IMR-90 (cell line): ENCODE data around the gene CAMTA1. TPM values are rescaled to one million over a fixed set of nuclear protein-coding genes. Genes with fewer than 3 reads are reported as not detected.

ENCODE experiments used
- ATAC-seq: fragments of 200-7000 bp; cut with Tn5 transposase; 2 replicates; pipeline ENCODE4 v1.9.1; 2020; ENCODE audit warnings: low read depth, mild to moderate bottlenecking, moderate library complexity
- BruUV-seq: library from RNA; stranded (reverse); fragments of 400-500 nt; replicated peaks from 2 replicates; lab custom pipeline; 2021; lab: Mats Ljungman, UMichigan
- CTCF ChIA-PET: fragments of 300-600 bp; formaldehyde crosslinking; extraction: SDS; loops from one replicate; lab custom pipeline; 2021; ENCODE audit warnings: antibody characterized with exemption; lab: Yijun Ruan, JAX
- POLR2A ChIA-PET: fragments of 300-600 bp; sonication (Branson Sonifier 250); formaldehyde crosslinking; loops from one replicate; lab custom pipeline; 2022; ENCODE audit warnings: antibody characterized with exemption; ENCODE audit not compliant: unreplicated experiment; lab: Charles Lee
- DNase-seq: peaks from one replicate; pipeline ENCODE4 v3.0.0; 2013
- H2AFZ ChIP-seq: replicated peaks from 2 replicates; pipeline ENCODE3; 2013; ENCODE audit warnings: low read length, mild to moderate bottlenecking; ENCODE audit not compliant: poor library complexity
- H2AK5ac ChIP-seq: 2 replicates; pipeline ENCODE4 v1.6.1; 2013; ENCODE audit warnings: low read depth, low read length, inconsistent platforms
- H2AK9ac ChIP-seq: replicated peaks from 2 replicates; pipeline ENCODE3; 2013; ENCODE audit warnings: mild to moderate bottlenecking, low read depth, low read length, moderate library complexity; ENCODE audit not compliant: poor library complexity
- H2BK120ac ChIP-seq: 2 replicates; pipeline ENCODE4 v1.6.1; 2013; ENCODE audit warnings: low read depth, low read length, inconsistent platforms
- H2BK15ac ChIP-seq: 3 replicates; pipeline ENCODE4 v1.6.1; 2013; ENCODE audit warnings: low read depth, low read length, inconsistent platforms
- H2BK20ac ChIP-seq: 2 replicates; pipeline ENCODE4 v1.6.1; 2013; ENCODE audit warnings: low read depth, mild to moderate bottlenecking, inconsistent platforms, low read length, moderate library complexity
- H2BK5ac ChIP-seq: 2 replicates; pipeline ENCODE4 v1.6.1; 2013; ENCODE audit warnings: mild to moderate bottlenecking, low read depth, low read length, inconsistent platforms; ENCODE audit not compliant: poor library complexity, severe bottlenecking
- H3K14ac ChIP-seq: replicated peaks from 2 replicates; pipeline ENCODE4 v1.6.1; 2013; ENCODE audit warnings: low read depth, low read length, inconsistent platforms
- H3K18ac ChIP-seq: 2 replicates; pipeline ENCODE4 v1.6.1; 2013; ENCODE audit warnings: low read depth, low read length, control low read depth
- H3K23ac ChIP-seq: 2 replicates; pipeline ENCODE4 v1.6.1; 2013; ENCODE audit warnings: low read depth, low read length, inconsistent platforms
- H3K27ac ChIP-seq: 2 replicates; pipeline ENCODE4 v1.5.1; 2013; ENCODE audit warnings: mild to moderate bottlenecking, control low read depth, low read length; ENCODE audit not compliant: insufficient read depth
- H3K27me3 ChIP-seq: 2 replicates; pipeline ENCODE4 v1.6.1; 2013; ENCODE audit warnings: low read length; ENCODE audit not compliant: control insufficient read depth, insufficient read depth
- H3K36me3 ChIP-seq: 2 replicates; pipeline ENCODE4 v1.6.1; 2013; ENCODE audit warnings: low read length, mixed read lengths; ENCODE audit not compliant: control insufficient read depth, insufficient read depth
- H3K4ac ChIP-seq: 2 replicates; pipeline ENCODE4 v1.6.1; 2013; ENCODE audit warnings: low read depth, low read length, inconsistent platforms
- H3K4me1 ChIP-seq: 2 replicates; pipeline ENCODE4 v1.6.1; 2013; ENCODE audit warnings: low read length, mixed read lengths; ENCODE audit not compliant: control insufficient read depth, insufficient read depth
- H3K4me2 ChIP-seq: 2 replicates; pipeline ENCODE4 v1.6.1; 2013; ENCODE audit warnings: low read depth, mild to moderate bottlenecking, control low read depth, low read length, moderate library complexity
- H3K4me3 ChIP-seq: 2 replicates; pipeline ENCODE4 v1.5.1; 2013; ENCODE audit warnings: low read depth, mild to moderate bottlenecking, control low read depth, low read length, moderate library complexity; ENCODE audit not compliant: insufficient read depth
- H3K56ac ChIP-seq: 2 replicates; pipeline ENCODE4 v1.6.1; 2013; ENCODE audit warnings: low read length, inconsistent platforms; ENCODE audit not compliant: insufficient read depth; ENCODE audit errors: extremely low read depth
- H3K79me1 ChIP-seq, 2 experiments: 2 replicates each; pipeline ENCODE4 v1.6.1; 2013; ENCODE audit warnings: low read length in 2 of 2, inconsistent platforms in 1 of 2, low read depth in 1 of 2
- H3K9ac ChIP-seq: 2 replicates; pipeline ENCODE4 v1.6.1; 2013; ENCODE audit warnings: low read depth, low read length, control low read depth
- H3K9me1 ChIP-seq: 2 replicates; pipeline ENCODE4 v1.6.1; 2013; ENCODE audit warnings: low read length, inconsistent platforms; ENCODE audit not compliant: insufficient read depth
- H3K9me3 ChIP-seq: 2 replicates; pipeline ENCODE4 v1.6.1; 2013; ENCODE audit warnings: low read length; ENCODE audit not compliant: control insufficient read depth, insufficient read depth
- H4K20me1 ChIP-seq: 2 replicates; pipeline ENCODE4 v1.6.1; 2013; ENCODE audit warnings: low read length, inconsistent platforms; ENCODE audit not compliant: insufficient read depth
- H4K5ac ChIP-seq: 2 replicates; pipeline ENCODE4 v1.6.1; 2013; ENCODE audit warnings: mild to moderate bottlenecking, low read depth, low read length, control low read depth
- H4K8ac ChIP-seq, 2 experiments: 2 replicates each; pipeline ENCODE4 v1.6.1; 2013; ENCODE audit warnings: low read depth in 2 of 2, low read length in 2 of 2, control low read depth in 1 of 2, inconsistent platforms in 1 of 2
- H4K91ac ChIP-seq: 2 replicates; pipeline ENCODE4 v1.6.1; 2013; ENCODE audit warnings: low read depth, low read length, inconsistent platforms; ENCODE audit not compliant: insufficient read depth
- CEBPB ChIP-seq: IDR thresholded peaks from 2 replicates; pipeline ENCODE4 v1.6.1; 2012; ENCODE audit warnings: low read depth, low read length, improper control_type of control experiment
- CHD1 ChIP-seq: IDR thresholded peaks from 2 replicates; pipeline ENCODE4 v1.6.1; 2012; ENCODE audit warnings: low read depth, low read length, improper control_type of control experiment
- FOS ChIP-seq: fragments of 150-350 bp; IDR thresholded peaks from 2 replicates; pipeline ENCODE4 v1.6.1; 2016; ENCODE audit warnings: low read depth, low read length
- MAZ ChIP-seq: IDR thresholded peaks from 2 replicates; pipeline ENCODE4 v1.6.1; 2012; ENCODE audit warnings: low read depth, mild to moderate bottlenecking, low read length, improper control_type of control experiment, moderate library complexity, borderline replicate concordance
- NFE2L2 ChIP-seq: fragments of 150-350 bp; IDR thresholded peaks from 2 replicates; pipeline ENCODE4 v1.6.1; 2016; ENCODE audit warnings: low read depth, mild to moderate bottlenecking, low read length
- POLR2A ChIP-seq: IDR thresholded peaks from 2 replicates; pipeline ENCODE4 v1.6.1; 2012; ENCODE audit warnings: mild to moderate bottlenecking, low read depth, low read length
- RAD21 ChIP-seq: IDR thresholded peaks from 2 replicates; pipeline ENCODE4 v1.6.1; 2012; ENCODE audit warnings: low read length, improper control_type of control experiment
- SMC3 ChIP-seq: fragments of 150-350 bp; IDR thresholded peaks from 2 replicates; pipeline ENCODE4 v1.6.1; 2016; ENCODE audit warnings: low read depth, mild to moderate bottlenecking, antibody characterized with exemption, low read length, moderate library complexity
- WGBS, 2 experiments: methylation state at CpG; one replicate each; pipeline versions ENCODE4 v1.1.5 to v1.1.7; 2013; ENCODE audit warnings: missing lambda C conversion rate in 2 of 2; ENCODE audit not compliant: insufficient read length in 1 of 2; ENCODE audit errors: extremely low coverage in 2 of 2; 5-methylcytosine and 5-hydroxymethylcytosine counted together
- dilution Hi-C: fragments of 300-500 bp; cut with HindIII; formaldehyde crosslinking; loops from one replicate; pipeline ENCODE4 v1.14.3; 2018; ENCODE audit warnings: low sequenced_read_pairs; ENCODE audit not compliant: unreplicated experiment
- in situ Hi-C: fragments of 300-500 bp; cut with MboI; formaldehyde crosslinking; loops from 3 replicates; pipeline ENCODE4 v1.14.3; 2019; ENCODE audit warnings: low sequenced_read_pairs, inconsistent platforms, mixed read lengths
- intact Hi-C: fragments of 100-400 bp; cut with micrococcal nuclease; formaldehyde crosslinking; loops from 2 replicates; pipeline ENCODE4 v1.10.0; 2022
- polyA plus RNA-seq, 3 experiments: library from polyadenylated mRNA; depleted of rRNA; stranded (reverse); fragments of >200 nt; gene quantifications; 2 replicates each; pipeline ENCODE4 v1.2.3, GENCODE V29; 2012; ENCODE audit warnings: low replicate concordance in 1 of 3
- total RNA-seq: library from RNA; depleted of rRNA; stranded (reverse); fragments of >200 nt; gene quantifications from 2 replicates; pipeline ENCODE4 v1.2.3, GENCODE V29; 2012
- TF ChIP-seq, protein P1 (sequence below): conservative IDR thresholded peaks from 2 replicates; pipeline ENCODE4 v1.5.1; 2012; ENCODE audit warnings: mild to moderate bottlenecking, low read depth, low read length, improper control_type of control experiment
- TF ChIP-seq, protein P2 (sequence below): fragments of 150-350 bp; IDR thresholded peaks from 2 replicates; pipeline ENCODE4 v1.6.1; 2016; ENCODE audit warnings: low read depth, mild to moderate bottlenecking, low read length, moderate library complexity, borderline replicate concordance
- TF ChIP-seq, protein P3 (sequence below): fragments of 150-350 bp; IDR thresholded peaks from 2 replicates; pipeline ENCODE4 v1.6.1; 2017; ENCODE audit warnings: mild to moderate bottlenecking, antibody characterized with exemption, low read length, low read depth

The CAMTA1 gene
- total and polyA plus RNA-seq, 2 of the 4 experiments (the other 2 are of a cell fraction) = 35.5 to 74.3 TPM

DNA sequence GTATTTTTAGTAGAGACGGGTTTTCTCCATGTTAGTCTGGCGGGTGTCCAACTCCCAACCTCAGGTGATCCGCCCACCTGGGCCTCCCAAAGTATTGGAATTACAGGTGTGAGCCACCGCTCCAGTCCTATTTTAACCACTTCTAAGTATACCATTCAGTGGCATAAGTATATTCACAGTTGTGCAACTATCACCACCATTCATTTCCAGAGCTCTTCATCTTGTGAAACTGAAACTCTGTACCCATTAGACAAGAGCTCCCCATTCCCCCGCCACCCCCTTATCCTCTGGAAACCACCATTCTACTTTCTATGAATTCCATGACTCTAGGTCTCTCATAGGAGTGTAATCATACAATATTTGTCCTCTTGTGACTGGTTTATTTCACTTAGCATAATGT, 40.2 kb upstream of the CAMTA1 start:
- in situ Hi-C loops (no loop called here), intact Hi-C loops (no loop called here), dilution Hi-C loops (no loop called here)
- H3K4me1 ChIP-seq = peaks cover 8% of the 10 kb centered on the region
- H4K8ac ChIP-seq = no peak overlapping the region
- H2BK20ac ChIP-seq = no peak overlapping the region
- no peaks in the 10 kb centered on the region for H3K36me3 ChIP-seq
- ATAC-seq = no peak
- peaks cover 10% of the 10 kb centered on the region for H3K9me1 ChIP-seq
- H2AK9ac ChIP-seq = no peak overlapping the region
- H3K18ac ChIP-seq = no peak overlapping the region
- no peak overlapping the region for H4K5ac ChIP-seq
- H3K56ac ChIP-seq = no peak overlapping the region
- H2BK5ac ChIP-seq = no peak overlapping the region
- no peaks in the 10 kb centered on the region for H4K20me1 ChIP-seq
- peaks cover 3% of the 10 kb centered on the region; the same call in 1 of the 2 replicates for H3K9me3 ChIP-seq
- no peak overlapping the region for H3K14ac ChIP-seq
- no peak overlapping the region for H3K4ac ChIP-seq
- ChIA-PET POLR2A (no interaction called here), CTCF (no interaction called here)
- H2AK5ac ChIP-seq = no peak overlapping the region
- DNase-seq = no peak
- H4K91ac ChIP-seq = no peak overlapping the region
- peaks cover 0 to 2% of the 10 kb centered on the region in 2 experiments; a peak in 1 of 4 replicates for H3K79me1 ChIP-seq
- TF ChIP-seq CHD1 = no peak
- no peak for TF ChIP-seq CEBPB
- TF ChIP-seq NFE2L2 = no peak
- TF ChIP-seq, protein P1, sequence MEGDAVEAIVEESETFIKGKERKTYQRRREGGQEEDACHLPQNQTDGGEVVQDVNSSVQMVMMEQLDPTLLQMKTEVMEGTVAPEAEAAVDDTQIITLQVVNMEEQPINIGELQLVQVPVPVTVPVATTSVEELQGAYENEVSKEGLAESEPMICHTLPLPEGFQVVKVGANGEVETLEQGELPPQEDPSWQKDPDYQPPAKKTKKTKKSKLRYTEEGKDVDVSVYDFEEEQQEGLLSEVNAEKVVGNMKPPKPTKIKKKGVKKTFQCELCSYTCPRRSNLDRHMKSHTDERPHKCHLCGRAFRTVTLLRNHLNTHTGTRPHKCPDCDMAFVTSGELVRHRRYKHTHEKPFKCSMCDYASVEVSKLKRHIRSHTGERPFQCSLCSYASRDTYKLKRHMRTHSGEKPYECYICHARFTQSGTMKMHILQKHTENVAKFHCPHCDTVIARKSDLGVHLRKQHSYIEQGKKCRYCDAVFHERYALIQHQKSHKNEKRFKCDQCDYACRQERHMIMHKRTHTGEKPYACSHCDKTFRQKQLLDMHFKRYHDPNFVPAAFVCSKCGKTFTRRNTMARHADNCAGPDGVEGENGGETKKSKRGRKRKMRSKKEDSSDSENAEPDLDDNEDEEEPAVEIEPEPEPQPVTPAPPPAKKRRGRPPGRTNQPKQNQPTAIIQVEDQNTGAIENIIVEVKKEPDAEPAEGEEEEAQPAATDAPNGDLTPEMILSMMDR = no peak
- no peak for TF ChIP-seq POLR2A
- no peak for TF ChIP-seq MAZ
- TF ChIP-seq, protein P2, sequence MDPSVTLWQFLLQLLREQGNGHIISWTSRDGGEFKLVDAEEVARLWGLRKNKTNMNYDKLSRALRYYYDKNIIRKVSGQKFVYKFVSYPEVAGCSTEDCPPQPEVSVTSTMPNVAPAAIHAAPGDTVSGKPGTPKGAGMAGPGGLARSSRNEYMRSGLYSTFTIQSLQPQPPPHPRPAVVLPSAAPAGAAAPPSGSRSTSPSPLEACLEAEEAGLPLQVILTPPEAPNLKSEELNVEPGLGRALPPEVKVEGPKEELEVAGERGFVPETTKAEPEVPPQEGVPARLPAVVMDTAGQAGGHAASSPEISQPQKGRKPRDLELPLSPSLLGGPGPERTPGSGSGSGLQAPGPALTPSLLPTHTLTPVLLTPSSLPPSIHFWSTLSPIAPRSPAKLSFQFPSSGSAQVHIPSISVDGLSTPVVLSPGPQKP = no peak
- TF ChIP-seq, protein P3, sequence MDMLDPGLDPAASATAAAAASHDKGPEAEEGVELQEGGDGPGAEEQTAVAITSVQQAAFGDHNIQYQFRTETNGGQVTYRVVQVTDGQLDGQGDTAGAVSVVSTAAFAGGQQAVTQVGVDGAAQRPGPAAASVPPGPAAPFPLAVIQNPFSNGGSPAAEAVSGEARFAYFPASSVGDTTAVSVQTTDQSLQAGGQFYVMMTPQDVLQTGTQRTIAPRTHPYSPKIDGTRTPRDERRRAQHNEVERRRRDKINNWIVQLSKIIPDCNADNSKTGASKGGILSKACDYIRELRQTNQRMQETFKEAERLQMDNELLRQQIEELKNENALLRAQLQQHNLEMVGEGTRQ = no peak
- no peak for TF ChIP-seq SMC3
- TF ChIP-seq RAD21 = no peak
- TF ChIP-seq FOS = no peak
- H3K9ac ChIP-seq = no peak overlapping the region
- no CpG with 5 or more reads among the region's 5 CpGs for WGBS, 2 experiments
- no peak overlapping the region for H3K27ac ChIP-seq
- no peak overlapping the region for H2AFZ ChIP-seq
- H3K4me3 ChIP-seq = no peak overlapping the region
- peaks cover 9% of the 10 kb centered on the region for H3K27me3 ChIP-seq
- H2BK15ac ChIP-seq = no peak overlapping the region
- no peak overlapping the region for H3K4me2 ChIP-seq
- no TSS peak for BruUV-seq
- no peak overlapping the region for H3K23ac ChIP-seq
- H2BK120ac ChIP-seq = no peak overlapping the region
